Measurements from ENCODE around the gene ANO6.
"Not testable (repeated sequence)": the region's sequence is repeated elsewhere in the genome, so short reads cannot be mapped to it uniquely, and the experiment has no call there.

Gene ANO6

GRCh38 chr12:45234139-45234865 lies 18.4 kb downstream of the ANO6 start:
- no peak for FAIRE-seq
- DNase-seq (ENCODE audit: insufficient read length, low spot score): peak; percentile 79

GRCh38 chr12:45235087-45236025 lies 19.5 kb downstream of the ANO6 start:
- FAIRE-seq (no peak), DNase-seq (ENCODE audit: insufficient read length, low spot score) (no peak)

- DNase-seq (ENCODE audit: insufficient read length, low spot score); FAIRE-seq: not testable (repeated sequence)
Observed at GRCh38 chr12:45236383-45236782, 20.5 kb downstream of the ANO6 start.

GRCh38 chr12:45242180-45242579 lies 26.3 kb downstream of the ANO6 start:
- no peak for DNase-seq (ENCODE audit: insufficient read length, low spot score)
- no peak for FAIRE-seq

- no peak for FAIRE-seq
- DNase-seq (ENCODE audit: insufficient read length, low spot score): no peak
Observed at GRCh38 chr12:45243963-45244362, 28.1 kb downstream of the ANO6 start.

GRCh38 chr12:45244561-45245343 lies 28.9 kb downstream of the ANO6 start:
- DNase-seq (ENCODE audit: insufficient read length, low spot score): no peak
- no peak for FAIRE-seq

GRCh38 chr12:45246236-45246635 lies 30.3 kb downstream of the ANO6 start:
- DNase-seq (ENCODE audit: insufficient read length, low spot score): no peak
- FAIRE-seq: no peak

- DNase-seq (ENCODE audit: insufficient read length, low spot score) (no peak), FAIRE-seq (no peak)
Observed at GRCh38 chr12:45247589-45247988, 31.7 kb downstream of the ANO6 start.

- no peak for FAIRE-seq
- no peak for DNase-seq (ENCODE audit: insufficient read length, low spot score)
Observed at GRCh38 chr12:45248095-45248494, 32.2 kb downstream of the ANO6 start.

GRCh38 chr12:45254254-45254653 lies 38.4 kb downstream of the ANO6 start:
- FAIRE-seq (no peak), DNase-seq (ENCODE audit: insufficient read length, low spot score) (no peak)

GRCh38 chr12:45256721-45257120 lies 40.8 kb downstream of the ANO6 start:
- DNase-seq (ENCODE audit: insufficient read length, low spot score): no peak
- no peak for FAIRE-seq

GRCh38 chr12:45257185-45257930 lies 41.5 kb downstream of the ANO6 start:
- DNase-seq (ENCODE audit: insufficient read length, low spot score): no peak
- no peak for FAIRE-seq

- no peak for FAIRE-seq
- no peak for DNase-seq (ENCODE audit: insufficient read length, low spot score)
Observed at GRCh38 chr12:45259675-45260074, 43.8 kb downstream of the ANO6 start.

- FAIRE-seq (no peak), DNase-seq (ENCODE audit: insufficient read length, low spot score) (no peak)
Observed at GRCh38 chr12:45260104-45260815, 44.4 kb downstream of the ANO6 start.

- FAIRE-seq: no peak
Observed at GRCh38 chr12:45260854-45261253, 45.0 kb downstream of the ANO6 start.

GRCh38 chr12:45262185-45262584 lies 46.3 kb downstream of the ANO6 start:
- FAIRE-seq; DNase-seq (ENCODE audit: insufficient read length, low spot score): not testable (repeated sequence)

More at GRCh38 chr12:45260854-45261253, 45.0 kb downstream of the ANO6 start:
- no peak for DNase-seq (ENCODE audit: insufficient read length, low spot score)

GRCh38 chr12:45263587-45263986 lies 47.7 kb downstream of the ANO6 start:
- FAIRE-seq: no peak
- DNase-seq (ENCODE audit: insufficient read length, low spot score): no peak

GRCh38 chr12:45268672-45269411 lies 52.9 kb downstream of the ANO6 start:
- DNase-seq (ENCODE audit: insufficient read length, low spot score) (peak; percentile 47), FAIRE-seq (no peak)

- FAIRE-seq (no peak), DNase-seq (ENCODE audit: insufficient read length, low spot score) (no peak)
Observed at GRCh38 chr12:45269412-45269751, 53.5 kb downstream of the ANO6 start.
